GM15510 (cell line): ENCODE data around the gene CRYBG2.
"Not testable (repeated sequence)": the region's sequence is repeated elsewhere in the genome, so short reads cannot be mapped to it uniquely, and the experiment has no call there.

ENCODE experiments used
- POLR2A ChIP-seq: IDR thresholded peaks from 3 replicates; pipeline ENCODE4 v1.6.1; 2011; ENCODE audit warnings: borderline replicate concordance; ENCODE audit not compliant: insufficient read length; ENCODE audit errors: extremely low read depth

Gene CRYBG2

DNA sequence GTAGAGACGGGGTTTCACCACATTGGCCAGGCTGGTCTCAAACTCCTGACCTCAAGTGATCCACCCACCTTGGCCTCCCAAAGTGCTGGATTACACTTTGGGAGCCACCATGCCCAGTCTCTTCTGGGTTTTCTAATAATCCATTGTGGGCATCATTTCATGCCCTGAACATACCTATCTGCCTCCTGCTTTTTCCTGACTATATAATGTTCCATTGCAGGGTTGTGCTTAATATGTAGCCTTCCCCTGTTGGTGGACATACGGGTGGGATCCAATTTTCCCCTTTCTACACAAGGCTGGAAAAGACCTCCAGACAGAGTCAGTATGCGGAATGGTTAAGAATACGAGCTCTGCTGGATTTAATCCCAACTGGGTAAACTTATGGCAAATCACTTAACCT, 22.1 kb upstream of the CRYBG2 start:
- TF ChIP-seq POLR2A = no peak

DNA sequence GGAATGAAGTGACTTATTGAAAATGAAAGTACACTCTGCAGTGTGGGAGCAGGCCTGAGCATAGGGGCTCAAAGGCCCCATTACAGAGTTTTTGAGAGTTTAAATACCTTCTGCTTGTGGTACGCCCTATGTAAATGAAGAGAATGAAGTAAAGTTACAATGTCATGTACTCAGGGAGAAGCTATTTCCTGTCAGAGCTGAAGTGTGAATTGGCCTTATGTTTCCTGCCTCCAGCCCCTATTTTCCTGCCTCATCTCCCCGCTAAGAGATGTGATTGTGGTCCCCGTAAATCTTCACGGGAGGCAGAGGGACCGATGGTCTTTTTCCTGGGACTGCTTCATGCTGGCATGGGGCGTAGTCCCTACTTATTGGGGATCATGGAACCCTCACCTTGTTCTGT, 21.2 kb upstream of the CRYBG2 start:
- TF ChIP-seq POLR2A = no peak

DNA sequence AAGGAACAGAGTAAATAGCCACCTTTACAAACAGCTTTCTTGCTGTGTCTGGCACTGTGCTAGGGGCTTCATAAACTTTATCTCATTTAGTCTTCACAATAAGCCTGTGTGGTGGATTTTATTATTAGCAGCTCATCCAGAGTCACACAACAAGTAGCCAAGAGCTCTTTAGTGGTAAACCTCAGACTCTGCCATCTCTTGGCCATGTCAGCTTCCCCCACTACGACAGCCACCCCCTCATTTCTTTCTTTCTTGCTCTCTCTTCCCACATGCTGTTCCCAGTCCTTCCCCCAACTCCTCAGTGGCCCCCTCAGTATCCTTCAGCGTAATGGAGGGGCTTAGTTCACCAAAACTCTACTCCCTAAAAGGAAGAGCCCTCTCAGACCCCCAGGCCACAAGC, 19.9 kb upstream of the CRYBG2 start:
- TF ChIP-seq POLR2A = no peak

DNA sequence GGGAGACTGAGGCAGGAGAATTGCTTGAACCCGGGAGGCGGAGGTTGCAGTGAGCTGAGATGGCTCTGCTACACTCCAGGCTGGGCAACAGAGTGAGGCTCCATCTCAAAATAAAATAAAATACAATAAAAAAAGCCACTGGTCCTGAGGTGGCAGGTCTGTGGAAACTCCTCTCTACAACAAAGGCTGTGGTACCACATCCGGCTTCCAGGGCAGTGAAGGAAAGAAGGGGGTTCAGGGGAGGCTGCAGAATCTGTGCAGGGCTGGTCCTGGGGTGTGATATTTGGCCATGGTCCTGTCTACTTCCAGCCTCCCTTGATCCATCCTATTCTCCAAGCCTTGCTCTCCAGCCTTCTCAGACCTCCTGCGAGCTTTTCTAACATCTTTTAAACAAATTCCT, 19.4 kb upstream of the CRYBG2 start:
- no peak for TF ChIP-seq POLR2A

DNA sequence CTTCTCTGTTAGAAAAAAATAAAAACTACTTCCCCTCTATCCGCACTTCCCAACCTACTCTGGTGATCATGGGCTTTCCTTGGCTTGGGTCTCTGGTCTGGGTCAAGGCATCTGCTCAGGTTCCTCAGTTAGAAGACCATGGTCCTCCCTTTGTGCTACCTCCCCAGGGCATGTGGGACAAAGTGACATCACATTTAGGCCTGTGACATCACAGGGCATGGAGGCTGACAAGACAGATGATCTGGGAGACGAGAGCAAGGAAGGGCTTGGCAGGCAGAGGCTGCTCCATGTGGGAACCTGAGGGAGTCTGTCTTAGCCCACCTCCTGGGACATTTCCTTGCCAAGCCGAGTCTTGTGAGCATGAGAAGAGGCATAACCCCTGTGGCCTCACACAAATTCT, 18.7 kb upstream of the CRYBG2 start, which contains the start of gene ZNF683:
Gene ZNF683 (minus strand): TSS at position 140 of the 400 bp plus-strand sequence. CDS start 4,179 bp downstream, outside the sequence.
- not testable (repeated sequence) for TF ChIP-seq POLR2A

DNA sequence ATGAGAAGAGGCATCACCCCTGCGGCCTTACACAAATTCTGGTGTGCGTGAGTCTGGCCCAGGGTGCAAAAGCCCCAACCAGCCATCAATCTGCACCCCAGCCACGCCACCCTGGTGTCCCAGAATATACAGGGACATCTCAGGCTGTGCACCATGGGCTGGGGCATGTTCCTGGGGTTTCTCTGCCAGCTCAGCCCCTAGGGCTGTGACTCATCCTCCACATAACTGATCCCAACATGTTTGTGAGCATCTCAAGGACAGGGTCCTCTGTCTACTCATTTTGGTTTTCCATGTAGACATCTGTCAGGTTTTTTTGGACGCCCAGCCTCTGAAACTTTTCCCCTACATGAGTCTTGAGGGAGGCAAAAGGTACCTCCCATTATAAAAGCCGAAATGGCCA, 18.1 kb upstream of the CRYBG2 start:
- TF ChIP-seq POLR2A = no peak

DNA sequence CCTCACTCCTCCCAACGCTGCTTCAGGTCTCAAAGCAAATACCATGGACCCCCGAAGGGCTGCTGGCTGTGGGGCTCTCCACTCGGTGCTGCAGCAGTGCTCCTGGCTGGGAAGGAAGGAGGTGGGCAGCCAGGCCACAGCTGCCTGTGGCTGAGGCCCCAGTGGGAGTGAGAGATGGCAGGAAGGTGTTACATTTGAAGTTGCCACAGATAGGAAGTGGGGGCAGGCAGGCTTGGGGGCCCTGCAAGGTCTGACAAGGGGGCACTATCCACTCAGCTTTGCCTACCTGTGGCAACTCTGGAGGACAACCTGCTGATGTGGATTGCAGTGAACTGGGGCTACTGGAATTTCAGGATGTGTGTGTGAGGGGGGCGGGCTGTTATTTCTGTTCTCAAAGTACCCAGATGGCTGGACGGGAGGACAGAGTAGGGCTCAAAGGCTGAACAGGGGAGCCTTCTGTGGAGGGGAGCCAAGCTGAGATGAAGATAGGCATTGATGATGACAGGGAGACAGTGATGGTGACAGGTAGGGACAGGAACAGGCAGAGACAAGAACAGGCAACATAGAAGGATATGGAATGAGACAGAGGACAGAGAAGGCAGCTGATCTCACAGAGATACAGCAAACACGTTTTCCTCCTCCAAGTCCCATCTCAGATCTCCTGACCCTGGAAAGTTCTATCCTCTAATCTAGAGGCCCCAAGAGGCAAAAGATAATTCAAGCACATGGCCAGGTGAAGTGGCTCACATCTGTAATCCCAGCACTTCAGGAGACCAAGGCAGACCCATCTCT, 16.9 kb upstream of the CRYBG2 start:
- TF ChIP-seq POLR2A = no peak

DNA sequence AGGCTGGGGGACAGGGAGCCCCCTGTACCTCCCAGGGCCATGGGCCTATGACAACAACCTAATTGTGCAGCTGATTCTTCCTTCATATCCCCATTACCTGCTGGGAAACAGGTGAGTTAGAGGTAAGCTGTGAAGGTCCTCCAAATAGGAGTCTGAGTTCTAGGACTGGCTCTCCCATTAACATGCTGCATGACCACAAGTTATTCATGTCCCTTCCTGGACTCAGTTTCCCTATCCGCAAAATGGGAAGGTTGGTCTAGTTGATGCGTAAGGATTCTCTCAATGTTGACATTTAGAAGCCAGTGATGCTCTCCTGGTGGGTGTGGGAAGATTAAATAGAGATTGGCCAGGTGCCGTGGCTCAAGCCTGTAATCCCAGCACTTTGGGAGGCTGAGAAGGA, 14.6 kb upstream of the CRYBG2 start:
- TF ChIP-seq POLR2A = no peak

DNA sequence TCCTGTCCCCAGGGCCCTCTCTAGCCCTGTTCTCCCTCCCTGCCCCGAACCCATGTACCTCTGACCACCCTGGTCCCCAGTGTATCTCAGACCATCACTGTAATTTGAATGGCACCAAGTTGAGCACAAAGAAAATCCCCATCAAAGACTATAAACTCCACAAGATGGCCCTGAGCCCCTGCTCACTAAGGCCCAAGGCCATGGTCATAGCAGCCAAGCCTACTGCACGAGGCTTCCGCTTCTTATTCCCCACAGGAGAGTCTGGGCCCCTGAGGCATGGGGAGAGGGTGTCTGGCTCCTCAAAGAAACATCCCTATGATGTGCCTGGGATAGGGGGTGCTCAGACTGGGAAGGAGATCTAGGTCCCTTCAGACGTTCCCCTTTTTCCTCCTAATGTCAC, 14.1 kb upstream of the CRYBG2 start:
- TF ChIP-seq POLR2A = no peak

DNA sequence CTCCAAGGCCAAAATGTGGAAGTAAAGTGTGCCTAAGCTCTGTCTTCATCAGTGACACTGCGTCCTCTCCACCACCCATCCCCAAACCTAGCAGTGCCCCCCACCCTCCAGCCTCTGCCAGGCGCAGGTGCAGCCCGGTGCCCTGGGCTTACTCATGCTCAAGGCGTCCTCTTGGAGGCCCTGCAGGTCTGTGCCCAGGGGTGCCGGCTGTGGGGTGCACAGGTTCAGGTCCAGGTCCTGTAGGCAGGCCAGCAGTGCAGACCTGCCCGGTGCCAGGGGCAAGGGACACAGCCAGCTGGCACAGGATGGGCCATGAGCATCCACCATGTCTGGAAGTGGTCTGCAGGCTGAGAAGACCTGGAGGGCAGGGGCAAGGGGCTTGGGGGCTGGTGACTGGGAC, 13.5 kb upstream of the CRYBG2 start:
- TF ChIP-seq POLR2A = no peak

DNA sequence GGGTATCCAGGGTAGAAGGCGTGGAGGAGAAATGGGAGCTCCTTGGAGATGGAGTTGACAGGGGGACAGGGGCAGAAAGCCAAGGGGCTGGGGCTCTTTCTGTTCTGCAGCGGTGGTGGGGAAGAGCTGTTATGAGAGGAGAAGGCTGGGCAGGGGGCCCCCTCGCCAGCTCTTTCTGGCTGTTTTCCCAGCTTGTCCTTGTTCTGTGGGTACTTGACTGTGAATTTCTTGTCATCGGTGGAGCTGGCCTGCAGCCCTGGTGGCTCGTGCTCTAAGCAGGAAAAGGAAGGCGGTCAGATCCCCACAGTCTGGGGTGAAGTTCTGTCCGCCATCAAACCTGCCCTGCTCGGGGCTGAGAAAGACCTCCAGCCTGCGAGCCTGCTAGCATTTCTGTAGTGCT, 11.0 kb upstream of the CRYBG2 start:
- TF ChIP-seq POLR2A = no peak

DNA sequence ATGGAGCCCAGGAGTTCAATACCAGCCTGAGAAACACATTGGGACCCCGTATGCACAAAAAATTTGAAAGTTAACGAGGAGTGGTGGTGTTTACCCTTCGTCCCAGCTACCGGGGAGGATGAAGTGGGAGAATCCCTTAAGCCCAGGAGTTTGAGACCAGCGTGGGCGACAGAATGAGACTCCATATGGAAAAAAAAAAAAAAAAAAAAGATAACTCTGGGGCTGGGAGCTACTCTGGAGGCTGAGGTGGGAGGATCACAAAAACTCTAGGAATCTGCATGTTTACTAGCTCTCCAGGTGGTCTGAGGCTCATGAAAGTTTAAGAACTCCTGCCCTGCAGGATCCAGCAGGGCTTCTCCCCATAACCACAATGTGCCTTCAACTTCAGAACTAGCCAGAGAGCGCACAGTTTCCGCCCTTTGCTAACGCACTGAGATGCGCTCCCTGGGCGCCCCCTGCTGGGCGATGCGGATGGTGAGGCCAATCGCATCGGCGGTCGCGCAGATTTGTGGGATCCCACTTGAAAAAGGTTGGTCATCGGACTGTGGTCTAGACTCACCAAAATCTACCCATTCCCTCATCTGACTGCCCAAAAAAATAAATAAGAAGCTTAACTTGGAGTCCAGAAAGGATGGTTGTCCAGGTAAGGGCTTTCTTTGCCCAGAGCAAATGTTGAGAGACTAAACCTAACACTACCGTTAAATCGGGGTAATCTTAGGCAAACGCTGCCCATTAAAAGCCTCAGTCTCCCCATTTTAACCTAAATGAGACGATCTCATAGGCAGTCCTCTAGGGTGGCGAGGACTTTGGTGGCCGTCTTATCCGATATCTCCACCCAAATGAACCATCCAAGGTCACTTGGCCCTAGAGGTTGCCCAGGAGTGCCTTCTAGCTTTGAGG, 9.9 kb upstream of the CRYBG2 start:
- TF ChIP-seq POLR2A = no peak

DNA sequence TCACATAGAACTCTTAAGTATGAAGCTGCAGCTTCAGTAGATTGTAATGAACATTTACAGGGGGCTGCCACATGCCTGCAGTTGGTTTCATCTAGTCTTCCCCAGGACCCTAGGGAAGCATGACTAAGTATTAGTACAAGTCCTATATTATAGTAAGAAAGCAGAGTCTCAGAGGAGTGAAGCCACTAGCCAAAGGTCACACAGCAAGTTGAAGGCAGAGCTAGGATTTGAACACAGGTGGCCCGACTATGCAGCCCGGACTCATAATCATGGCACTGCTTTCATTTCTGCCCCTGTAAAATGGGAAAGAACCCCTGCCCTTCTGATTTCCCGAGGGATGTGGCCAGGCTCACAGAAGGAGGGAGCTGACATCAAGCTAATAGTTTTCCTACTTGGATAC, 8.4 kb upstream of the CRYBG2 start:
- no peak for TF ChIP-seq POLR2A

DNA sequence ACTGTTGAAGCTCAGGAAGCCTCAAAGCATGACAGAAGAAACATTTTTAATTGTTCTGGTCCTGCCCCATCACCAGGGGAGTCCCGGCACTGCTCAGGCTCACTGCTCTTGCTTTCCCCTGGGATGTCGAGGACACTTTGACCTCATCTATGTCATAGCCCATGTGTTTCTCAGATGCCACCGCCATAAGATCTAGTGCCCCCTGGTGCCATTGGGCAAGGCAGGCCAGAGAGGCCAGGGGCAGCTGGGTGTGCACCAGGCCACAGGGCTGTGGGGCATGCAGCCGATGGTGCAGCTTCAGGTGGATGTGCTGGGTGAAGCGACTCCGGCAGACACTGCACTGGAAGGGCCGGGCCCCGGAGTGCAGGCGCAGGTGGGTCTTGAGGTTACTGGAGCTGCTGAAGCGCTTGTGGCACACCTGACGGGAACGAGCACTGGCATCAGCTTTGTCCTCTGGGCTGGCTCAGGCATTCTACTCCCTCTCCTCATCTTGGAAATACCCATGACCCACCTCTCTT, 7.7 kb upstream of the CRYBG2 start:
- no peak for TF ChIP-seq POLR2A
